NCI-H748 treated with DMSO at 0.1 percent for 48 hours (cell line): Measurements from ENCODE around the gene KRTAP10-2.
A peak's percentile ranks its signal among the peaks of the same experiment; 100 is the strongest.
"Not testable (repeated sequence)": the region's sequence is repeated elsewhere in the genome, so short reads cannot be mapped to it uniquely, and the experiment has no call there.

Experiments
- DNase-seq: peaks from one replicate; lab custom pipeline; 2025; lab: John Stamatoyannopoulos, UW

Gene KRTAP10-2

DNA sequence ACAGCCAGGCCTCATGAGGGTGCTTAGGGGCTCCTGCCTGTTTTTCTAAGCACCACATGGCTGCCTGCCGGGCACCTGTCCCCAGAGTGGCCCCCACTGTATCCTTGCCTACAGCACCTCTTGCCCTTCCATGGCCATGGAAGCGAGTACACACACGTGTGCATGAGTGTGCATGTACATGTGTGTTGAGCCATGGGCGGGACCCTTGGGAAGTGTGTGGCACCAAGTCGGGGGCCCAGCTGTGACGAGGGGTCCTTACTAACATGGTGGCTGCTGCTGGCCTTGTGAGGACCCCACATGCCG, 37.1 kb downstream of the KRTAP10-2 start:
- DNase-seq: no peak

DNA sequence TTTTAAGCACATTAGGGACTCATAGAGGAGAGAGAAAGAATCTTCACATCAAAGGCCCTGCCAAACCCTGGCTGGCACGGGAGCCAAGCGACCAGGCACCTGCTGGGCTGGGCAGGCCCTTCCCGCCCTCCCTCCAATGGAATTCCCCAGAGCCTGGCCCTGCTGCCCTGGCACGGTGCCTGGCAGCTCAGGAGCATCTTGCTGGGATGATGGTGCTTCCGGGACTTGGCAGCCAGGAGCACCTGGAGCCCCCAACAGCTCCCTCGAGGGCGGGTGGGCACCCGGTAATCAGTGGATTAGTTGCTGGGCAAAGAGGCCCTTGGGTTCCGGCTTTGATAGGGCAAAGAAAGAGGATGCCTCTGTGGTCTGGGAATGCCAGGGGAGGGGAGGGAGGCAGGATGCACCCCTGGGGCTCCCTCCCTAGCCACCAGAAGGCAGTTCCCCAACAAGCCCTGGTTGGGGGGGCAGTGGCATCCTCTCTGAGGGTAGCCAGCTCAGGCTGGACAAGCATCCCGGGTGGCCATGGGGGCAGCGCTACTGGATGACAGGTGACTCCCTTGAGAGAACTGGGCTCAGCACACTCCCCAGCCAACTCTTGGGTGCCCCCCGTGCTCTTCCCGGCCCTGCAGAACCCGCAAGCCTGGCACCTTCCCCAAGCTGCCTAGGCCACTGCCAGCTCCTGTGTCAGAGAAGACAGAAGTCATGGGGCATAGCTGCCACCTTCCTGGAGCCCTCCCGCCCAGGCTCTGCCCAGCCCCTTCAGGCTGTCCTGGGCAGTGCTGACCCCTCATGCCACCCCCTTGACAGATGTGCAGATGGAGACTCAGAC, 37.7 kb downstream of the KRTAP10-2 start:
- no peak for DNase-seq

DNA sequence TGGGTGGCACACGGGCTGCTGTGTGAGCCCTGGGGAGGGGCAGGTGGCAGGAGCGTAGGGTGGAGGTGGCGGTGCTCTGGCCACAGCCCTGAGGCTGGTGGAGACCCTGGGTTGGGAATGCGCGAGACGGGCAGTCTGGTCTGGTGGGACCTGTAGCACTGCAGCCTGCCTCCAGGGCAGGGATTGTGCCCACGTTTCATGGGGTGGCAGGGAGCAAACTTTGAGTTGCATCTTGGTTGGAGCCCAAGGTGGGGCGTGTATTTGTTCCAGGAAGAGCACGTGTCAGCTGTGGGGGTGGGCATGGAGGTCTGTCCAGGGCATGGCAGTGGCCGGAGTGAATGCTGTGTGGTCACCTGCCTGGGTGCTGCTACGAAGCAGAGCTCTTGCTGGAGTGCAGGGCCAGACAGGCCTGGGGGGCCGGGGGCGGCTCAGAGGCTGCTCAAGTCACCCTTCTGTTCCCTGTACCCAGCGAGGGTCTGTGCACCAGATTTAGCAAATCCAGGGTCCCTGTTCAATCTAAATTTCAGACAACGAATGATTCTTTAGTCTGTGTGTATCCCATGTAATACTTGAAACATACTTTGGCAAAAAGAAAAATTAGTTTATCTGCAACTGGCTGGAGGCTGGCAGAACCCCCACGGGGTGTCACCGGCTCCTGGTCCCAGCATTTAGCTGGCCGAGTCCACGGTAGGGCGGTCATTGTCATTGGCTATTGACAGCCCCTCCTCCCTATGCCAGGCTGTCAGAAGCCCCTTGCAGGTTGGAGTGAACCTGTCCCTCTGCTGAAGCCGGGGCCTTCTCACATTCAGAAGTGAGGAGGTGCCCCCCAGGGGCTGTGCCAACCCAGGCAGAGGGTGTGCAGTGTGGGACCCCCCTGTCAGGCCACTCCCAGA, 38.6 kb downstream of the KRTAP10-2 start:
- DNase-seq: no peak

DNA sequence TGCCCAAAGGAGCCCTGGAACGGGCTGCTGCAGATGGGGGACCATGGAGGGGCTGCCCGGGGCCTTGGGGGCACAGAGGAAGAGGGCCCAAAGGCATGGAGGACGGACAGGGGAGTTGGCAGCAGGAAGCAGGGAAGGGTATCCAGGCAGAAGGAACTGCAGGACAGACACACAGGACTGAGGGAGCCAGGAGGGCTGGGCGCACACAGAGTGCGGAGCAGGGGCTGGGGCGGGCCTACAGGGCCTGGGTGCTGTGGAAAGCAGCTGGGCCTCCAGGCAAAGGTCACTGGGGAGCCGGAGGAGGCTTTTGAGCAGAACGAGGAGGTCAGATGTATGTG, 39.4 kb downstream of the KRTAP10-2 start:
- no peak for DNase-seq

DNA sequence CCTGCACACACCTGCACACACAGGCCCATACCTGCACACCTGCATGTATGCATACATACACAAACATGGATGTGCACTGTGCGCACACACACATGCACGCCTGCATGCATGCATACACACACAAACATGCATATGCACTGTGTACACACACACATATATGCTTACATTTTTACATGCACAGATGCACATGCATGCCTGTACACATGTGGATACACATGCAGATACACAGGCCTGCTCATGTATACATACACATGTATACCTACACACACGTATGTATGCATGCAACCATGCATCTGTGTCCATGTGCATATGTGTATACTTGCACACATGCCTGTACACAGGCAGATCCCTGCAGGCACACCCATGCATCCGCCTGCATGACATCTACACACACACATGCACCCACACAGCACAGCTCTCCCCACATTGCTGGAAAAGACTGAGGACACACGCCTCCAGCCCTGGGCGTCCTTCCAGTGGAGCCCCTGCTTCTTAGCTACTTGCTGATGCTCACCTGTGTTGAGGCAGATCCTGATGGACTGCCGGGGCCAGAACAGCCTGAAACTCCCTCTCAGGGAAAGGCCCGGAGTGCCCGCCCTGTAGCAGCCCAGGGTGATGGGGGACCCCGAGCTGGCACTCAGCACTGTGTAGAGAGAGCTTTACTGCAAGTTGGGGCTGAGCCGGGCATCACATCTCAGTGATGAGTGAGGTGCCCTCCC, 39.9 kb downstream of the KRTAP10-2 start:
- DNase-seq: no peak

DNA sequence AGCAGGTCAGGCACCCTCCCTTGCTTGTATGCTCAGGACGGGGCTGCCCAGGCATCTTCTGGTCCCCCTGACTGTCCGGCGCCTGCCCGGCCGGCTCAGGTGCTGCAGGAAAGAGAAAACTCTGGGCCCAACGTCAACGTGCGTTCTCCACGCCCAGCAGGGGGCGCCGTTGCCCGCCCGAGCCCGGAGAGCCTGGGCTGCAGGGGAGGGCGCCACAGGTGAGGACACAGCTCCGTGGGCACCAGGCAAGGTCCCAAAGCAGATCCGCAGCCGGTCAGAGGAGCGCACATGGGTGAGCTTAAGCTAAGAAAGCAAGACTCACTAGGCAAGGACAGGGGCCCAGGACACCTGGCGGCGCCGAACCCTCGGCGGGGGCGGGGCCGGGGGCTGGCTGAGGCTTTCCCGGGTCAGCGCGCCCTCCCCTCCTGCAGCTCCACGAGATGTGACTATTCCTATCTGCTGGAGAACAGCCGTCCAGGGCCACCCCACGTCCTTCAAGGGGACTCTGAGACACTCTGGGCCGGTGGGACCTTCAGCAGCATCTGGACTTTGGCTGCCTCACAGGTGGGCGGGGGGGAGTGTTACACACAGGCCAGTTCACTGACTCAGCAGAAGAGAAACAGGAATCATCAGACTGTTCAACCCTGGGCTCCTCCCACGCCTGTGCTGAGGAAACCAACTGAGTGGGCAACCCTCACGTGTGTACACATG, 40.6 kb downstream of the KRTAP10-2 start:
- DNase-seq: peak; percentile 59

DNA sequence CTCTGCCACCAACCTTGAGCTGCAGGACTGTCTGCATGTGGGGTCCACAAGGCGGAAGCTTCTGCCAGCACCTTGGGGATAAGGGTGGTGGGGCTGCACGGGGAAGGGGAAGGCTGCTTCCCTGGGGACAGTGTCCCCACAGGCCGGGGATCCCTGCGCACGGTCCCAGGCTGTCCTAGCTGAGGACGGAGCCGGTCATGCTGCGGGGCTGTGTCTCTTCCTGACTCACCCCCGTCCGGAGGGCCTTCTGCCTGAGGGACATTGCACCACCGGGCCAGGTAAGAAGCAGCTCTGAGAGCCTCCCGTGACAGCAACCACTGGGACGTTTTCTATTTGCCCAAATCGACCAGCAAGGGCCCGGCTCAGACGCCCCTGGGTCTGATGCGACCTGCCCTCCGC, 41.2 kb downstream of the KRTAP10-2 start:
- no peak for DNase-seq

DNA sequence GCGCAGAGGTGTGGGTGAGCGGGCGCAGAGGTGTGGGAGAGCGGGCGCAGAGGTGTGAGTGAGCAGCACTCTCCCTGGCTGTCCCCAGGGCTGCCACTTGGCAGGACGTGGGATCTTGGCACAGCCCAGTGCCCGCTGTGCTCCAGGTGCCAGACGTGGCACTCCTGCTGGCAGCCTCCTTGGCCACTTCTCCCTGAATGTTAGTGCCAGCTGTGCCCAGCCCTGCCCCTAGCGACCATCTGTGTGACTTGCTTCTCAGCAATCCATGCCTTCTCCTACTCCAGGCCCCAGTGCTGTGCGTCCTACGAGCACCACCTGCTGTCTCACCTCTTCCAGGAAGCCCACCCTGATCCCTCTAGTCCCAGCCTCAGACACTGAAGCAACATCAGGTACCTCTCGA, 41.8 kb downstream of the KRTAP10-2 start:
- no peak for DNase-seq

DNA sequence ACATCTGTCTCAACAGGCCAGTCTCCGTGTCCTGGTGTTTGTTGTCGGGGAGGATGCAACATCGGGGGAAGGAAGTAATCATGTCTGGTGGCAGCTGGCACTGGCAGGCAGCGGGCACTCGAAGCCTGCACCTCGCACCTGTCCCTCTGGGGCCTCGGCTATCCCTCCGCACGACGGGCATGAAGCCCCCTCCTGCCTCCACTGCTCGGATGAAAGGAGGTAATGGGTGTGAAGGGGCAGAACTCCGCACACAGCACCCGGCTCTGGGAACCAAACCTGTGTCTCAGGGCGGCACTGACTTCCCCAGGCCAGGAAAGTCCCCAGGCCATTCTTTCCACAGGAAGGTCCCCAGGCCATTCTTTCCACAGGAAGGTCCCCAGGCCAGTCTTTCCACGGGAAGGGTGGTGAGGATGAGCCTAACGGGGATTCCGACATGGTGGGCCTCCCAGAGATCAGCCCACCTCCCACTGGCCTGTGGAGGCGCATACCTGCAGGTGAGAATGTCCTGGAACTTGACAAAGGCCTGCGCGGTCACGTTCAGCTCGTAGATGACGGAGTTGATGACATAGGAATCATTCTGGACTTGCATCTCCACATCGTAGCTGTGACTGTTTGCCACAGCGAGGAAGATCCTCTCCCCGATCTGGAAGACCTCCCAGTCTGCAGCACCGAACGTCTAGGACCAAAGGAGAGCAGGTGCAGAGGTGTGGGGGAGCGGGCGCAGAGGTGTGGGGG, 42.4 kb downstream of the KRTAP10-2 start:
- DNase-seq: no peak

DNA sequence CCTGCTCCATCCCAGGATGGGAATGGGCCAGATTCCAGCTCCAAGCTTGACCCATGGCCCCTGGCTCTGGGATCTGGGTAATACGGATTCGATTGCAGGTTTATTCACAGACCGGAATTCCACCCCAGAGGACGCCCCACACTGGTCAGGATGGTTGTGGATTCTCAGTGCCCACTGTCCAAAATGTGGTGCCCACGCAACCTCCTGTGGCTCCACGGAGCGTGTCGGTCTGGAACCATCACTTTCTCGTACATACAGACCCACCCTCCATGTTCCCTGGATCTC, 42.9 kb downstream of the KRTAP10-2 start:
- DNase-seq: no peak

DNA sequence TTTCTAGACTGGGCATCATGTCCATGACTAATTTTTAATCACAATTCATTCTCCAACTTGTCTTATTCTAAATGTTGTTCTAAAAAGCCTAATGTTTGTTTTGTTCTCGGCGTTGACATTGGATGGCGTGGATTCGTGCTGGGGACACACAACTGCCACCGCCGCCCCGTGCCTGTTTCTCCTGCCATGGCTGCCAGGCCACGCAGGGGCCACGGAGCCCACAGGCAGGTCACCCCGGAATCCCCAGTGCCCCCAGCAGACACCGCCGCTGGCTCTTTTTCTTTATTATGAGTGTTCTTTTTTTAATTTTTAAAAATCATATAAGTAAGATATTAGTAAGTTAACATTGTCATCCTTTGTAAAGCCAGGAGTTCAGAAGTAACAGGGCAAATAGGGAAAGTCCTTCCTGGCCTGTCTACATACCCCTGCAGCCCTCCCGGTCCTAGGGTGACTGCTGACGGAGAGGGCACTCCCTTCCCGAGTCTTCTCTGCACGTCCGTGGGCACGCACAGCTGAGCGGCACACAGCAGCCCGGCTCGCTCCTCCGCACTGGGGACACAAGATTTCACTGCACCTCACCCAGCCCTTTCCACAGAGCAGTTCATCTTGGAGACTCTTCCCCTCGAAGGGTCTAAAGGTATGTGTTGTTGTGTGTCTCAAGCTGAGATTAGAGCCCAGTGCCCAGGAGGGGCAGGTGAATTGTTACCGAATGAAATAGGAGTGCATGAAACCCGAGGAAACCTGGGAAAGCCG, 43.5 kb downstream of the KRTAP10-2 start:
- DNase-seq: no peak

DNA sequence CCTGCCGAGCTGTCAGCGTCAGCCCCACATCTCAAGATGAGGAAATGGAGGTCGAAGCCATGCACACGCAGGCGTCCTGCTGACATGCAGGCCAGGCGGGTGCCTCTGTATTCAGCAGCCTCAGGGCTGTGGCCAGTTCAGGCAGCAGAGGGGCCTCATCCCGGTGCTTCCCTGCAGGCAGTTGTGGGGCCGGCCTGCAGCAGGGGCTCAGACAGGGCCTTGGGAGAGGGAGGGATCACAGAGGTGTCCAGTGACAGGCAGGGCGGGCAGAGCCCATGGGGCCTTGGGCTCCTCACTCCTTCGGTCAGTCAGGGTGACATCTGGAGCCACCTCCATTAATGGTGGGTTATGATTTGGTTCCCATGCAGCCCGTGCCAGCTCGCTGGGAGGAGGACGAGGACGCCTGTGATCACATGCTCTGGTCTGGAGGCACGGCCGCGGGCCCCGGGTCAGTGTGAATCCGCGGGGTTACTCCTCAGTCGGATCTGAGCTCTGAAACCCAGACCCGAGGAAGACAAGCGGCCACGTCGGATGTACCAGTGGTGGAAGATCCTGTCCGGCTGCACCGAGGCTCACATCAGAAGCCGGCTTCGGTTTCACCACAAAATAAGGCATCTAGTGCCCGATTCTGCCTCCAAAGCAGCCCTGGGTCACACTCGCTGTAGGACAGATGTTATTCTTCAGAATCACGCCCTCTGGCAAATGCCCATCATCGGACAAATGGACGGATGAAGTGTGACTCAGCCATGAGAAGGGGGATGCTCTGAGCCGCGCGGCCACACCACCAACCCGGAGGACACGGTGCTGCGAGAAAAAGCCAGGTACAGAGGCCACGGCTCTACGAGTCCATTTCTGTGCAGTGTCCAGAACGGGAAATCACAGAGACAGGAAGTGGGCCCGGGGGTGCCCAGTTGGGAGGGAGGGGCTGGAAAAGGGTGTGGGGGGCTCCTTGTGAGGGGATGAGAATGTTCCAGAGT, 44.7 kb downstream of the KRTAP10-2 start:
- DNase-seq: no peak

DNA sequence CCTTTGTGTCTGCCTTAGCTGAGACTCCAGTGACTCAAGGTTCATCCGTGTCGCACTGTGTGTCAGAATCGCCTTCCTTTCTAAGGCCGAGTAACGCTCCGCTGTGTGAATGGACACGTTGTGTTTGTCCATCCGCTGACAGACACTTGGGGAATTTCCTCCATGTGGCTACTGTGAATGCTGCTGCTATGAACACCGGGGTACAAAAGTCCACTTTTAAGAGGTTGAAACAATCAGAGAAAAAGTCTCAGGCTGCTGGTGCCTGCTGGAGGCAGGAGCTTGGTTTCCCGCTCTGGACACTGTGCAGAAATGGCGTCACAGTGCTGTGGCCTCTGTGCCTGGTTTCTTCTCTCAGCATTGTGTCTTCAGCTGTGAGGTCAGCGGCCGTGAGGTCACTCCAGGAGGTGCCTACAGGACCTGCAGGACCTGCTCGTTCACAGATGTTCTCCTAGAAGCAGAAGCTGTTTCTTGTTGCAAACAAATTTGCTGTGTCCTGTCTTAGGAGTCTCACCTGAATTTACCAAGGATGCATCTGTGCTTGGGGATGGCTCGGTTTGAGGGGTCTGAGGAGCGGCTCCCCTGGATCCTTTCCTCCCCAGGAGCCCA, 45.5 kb downstream of the KRTAP10-2 start:
- no peak for DNase-seq

DNA sequence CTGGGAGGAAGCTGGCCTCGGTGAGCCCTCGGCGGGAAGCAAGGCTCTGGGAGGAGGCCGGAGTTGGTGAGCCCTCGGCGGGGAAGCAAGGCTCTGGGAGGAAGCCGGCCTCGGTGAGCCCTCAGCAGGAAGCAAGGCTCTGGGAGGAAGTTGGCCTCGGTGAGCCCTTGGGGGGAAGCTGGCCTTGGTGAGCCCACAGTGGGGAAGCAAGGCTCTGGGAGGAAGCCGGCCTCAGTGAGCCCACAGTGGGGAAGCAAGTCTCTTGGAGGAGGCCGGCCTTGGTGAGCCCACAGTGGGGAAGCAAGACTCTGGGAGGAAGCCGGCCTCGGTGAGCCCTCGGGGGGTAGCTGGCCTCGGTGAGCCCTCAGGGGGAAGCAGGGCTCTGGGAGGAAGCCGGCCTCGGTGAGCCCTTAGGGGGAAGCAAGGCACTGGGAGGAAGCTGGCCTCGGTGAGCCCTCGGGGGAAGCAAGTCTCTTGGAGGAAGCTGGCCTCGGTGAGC, 47.4 kb downstream of the KRTAP10-2 start:
- no peak for DNase-seq

DNA sequence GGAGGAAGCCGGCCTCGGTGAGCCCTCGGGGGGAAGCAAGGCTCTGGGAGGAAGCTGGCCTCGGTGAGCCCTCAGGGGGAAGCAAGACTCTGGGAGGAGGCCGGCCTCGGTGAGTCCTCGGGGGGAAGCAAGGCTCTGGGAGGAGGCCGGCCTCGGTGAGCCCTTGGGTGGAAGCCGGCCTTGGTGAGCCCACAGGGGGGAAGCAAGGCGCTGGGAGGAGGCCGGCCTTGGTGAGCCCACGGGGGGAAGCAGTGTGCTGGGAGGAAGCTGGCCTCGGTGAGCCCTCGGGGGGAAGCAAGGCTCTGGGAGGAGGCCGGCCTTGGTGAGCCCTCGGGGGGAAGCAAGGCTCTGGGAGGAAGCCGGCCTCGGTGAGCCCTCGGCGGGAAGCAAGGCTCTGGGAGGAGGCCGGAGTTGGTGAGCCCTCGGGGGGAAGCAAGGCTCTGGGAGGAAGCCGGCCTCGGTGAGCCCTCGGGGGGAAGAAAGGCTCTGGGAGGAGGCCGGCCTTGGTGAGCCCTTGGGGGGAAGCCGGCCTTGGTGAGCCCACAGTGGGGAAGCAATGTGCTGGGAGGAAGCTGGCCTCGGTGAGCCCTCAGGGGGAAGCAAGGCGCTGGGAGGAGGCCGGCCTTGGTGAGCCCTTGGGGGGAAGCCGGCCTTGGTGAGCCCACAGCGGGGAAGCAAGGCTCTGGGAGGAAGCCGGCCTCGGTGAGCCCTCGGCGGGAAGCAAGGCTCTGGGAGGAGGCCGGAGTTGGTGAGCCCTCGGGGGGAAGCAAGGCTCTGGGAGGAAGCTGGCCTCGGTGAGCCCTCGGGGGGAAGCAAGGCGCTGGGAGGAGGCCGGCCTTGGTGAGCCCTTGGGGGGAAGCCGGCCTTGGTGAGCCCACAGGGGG, 48.1 kb downstream of the KRTAP10-2 start:
- not testable (repeated sequence) for DNase-seq

DNA sequence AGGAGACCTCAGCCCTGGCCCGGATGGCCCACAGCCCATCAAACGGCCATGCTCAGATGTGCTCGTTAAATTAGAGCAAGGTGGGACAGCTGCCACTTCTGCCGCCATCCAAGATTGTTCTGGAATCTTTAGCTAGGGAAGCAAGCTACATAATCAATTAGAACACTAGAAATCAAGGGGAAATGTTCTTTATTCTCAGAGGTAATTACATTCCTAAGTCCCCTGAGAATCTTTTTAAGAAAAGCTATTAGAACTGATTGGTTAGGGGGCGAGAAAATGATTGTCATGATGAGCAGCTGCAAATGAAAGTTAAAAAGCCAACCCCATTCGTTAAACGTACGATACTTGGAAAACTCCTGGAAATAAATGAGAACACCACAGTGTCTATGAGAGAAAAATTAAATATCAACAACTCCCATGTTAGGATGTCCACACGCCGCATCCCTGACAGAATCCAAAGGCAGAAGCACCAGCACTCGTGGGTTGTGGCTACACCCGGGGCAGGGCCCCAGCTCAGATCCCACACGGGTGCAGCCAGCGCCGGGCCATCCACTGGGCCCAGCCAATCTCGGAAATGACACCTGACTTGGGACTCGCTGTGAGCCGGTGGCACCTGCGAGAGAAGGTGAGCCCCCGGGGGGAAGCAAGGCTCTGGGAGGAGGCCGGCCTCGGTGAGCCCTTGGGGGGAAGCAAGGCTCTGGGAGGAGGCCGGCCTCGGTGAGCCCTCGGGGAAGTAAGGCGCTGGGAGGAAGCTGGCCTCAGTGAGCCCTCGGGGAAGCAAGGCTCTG, 48.9 kb downstream of the KRTAP10-2 start:
- DNase-seq: no peak
